Transverse colon (tissue), 4 donors: Measurements from ENCODE around the gene KHDC1. TPM values are rescaled to one million over a fixed set of nuclear protein-coding genes. Genes with fewer than 3 reads are reported as not detected.

Experiments used
- DNase-seq: peaks from one replicate; pipeline ENCODE4 v3.0.0-alpha.2; 2019
- H3K27ac ChIP-seq, 4 donors: fragments of 200-600 bp; sonication (generic); 2 replicates each; pipeline ENCODE4 v1.5.1; 2016 to 2018; ENCODE audit warnings: inconsistent platforms in 4 of 4
- H3K27me3 ChIP-seq: fragments of 200-600 bp; sonication (generic); 2 replicates; pipeline ENCODE4 v1.5.1; 2017; ENCODE audit warnings: inconsistent platforms
- H3K36me3 ChIP-seq, 4 donors: fragments of 200-600 bp; sonication (generic); 2 replicates each; pipeline ENCODE4 v1.5.1; 2017 to 2019; ENCODE audit warnings: inconsistent platforms in 4 of 4
- H3K4me1 ChIP-seq, 4 donors: fragments of 200-600 bp; sonication (generic); 2 replicates each; pipeline ENCODE4 v1.5.1; 2017 to 2020; ENCODE audit warnings: inconsistent platforms in 4 of 4
- H3K4me3 ChIP-seq, 4 donors: fragments of 200-600 bp; sonication (generic); 1 replicate in 1 of 4; 2 replicates in 3 of 4; pipeline versions ENCODE4 v1.5.1 to v1.6.1; 2017 to 2019; ENCODE audit warnings: inconsistent platforms in 4 of 4
- H3K9me3 ChIP-seq, 2 donors: fragments of 200-600 bp; sonication (generic); 2 replicates each; pipeline ENCODE4 v1.5.1; 2017 to 2019; ENCODE audit warnings: inconsistent platforms in 2 of 2
- EP300 ChIP-seq: sonication (generic); formaldehyde crosslinking; IDR thresholded peaks from one replicate; pipeline ENCODE4 v1.6.1; 2017; ENCODE audit warnings: antibody characterized with exemption, low read depth
- POLR2A ChIP-seq: fragments of 450-650 bp; IDR thresholded peaks from one replicate; pipeline ENCODE4 v1.6.1; 2016; ENCODE audit warnings: antibody characterized with exemption, mild to moderate bottlenecking, moderate library complexity
- POLR2AphosphoS5 ChIP-seq, 3 donors: sonication (generic); formaldehyde crosslinking; IDR thresholded peaks; one replicate each; pipeline ENCODE4 v1.6.1; 2016; ENCODE audit warnings: antibody characterized with exemption in 3 of 3
- WGBS, 2 donors: methylation state at CpG; one replicate each; pipeline ENCODE4 v1.1.5; 2018; ENCODE audit warnings: low coverage in 1 of 2; 5-methylcytosine and 5-hydroxymethylcytosine counted together
- in situ Hi-C, 4 donors: fragments of 200-750 bp; cut with MboI; loops; one replicate each; pipeline versions ENCODE4 v1.15.0 to v1.15.1; 2017; ENCODE audit warnings: low sequenced_read_pairs in 3 of 4, low pct_ligation_motif_present in 1 of 4, low pct_unique_long_range_greater_than_20kb in 1 of 4
- intact Hi-C: fragments of 100-400 bp; cut with DNase I; formaldehyde crosslinking; loops from one replicate; pipeline ENCODE4 v1.15.1; 2023; ENCODE audit warnings: low total_unique reads
- total RNA-seq, 4 donors: library from RNA; depleted of rRNA; stranded (reverse); fragments of >200 nt; gene quantifications; one replicate each; pipeline ENCODE4 v1.1.0, GENCODE V29; 2016
- TF ChIP-seq, protein P1 (sequence below), 5 experiments: fragments of 200-600 bp in 3 of 5; fragments of 450-650 bp in 2 of 5; sonication (generic) in 3 of 5; IDR thresholded peaks; 1 replicate in 2 of 5; 2 replicates in 3 of 5; pipeline ENCODE4 v1.5.1; 2016 to 2017; ENCODE audit warnings: antibody characterized with exemption in 5 of 5, inconsistent platforms in 3 of 5, mild to moderate bottlenecking in 2 of 5, moderate library complexity in 1 of 5

KHDC1 gene
- total RNA-seq, 4 donors from 2014 or later = 1.1 to 2.1 TPM; not detected in 2

DNA sequence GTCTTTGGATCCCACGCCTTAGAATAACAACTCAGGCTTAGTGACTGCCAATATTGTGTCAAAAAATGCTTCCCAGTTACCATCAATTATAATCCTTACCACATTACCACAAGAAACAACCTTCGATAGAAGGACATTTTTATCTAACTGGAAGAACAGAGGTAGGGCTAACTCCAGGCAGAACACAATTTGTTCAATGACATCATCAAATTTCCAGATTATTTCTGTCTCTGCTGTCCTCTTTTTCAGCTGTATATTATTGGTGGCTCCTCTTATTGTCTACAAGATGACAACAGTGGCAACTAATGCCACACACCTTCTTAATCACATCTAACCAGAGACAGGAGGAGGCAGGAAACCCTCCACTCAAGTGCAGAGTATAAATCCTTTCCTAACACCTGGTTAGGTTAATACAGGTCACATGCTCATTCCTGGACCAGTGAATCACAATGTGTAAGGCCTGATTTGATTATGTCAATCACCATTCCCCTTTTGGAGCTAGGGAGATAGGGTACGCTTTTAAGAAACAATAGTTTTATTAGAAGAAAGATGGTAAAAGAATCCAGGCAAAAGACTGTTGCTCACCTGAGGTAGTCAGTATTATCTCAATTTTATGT is 55.7 kb downstream of the KHDC1 start:
- H3K27ac ChIP-seq = no peak overlapping the region
- no peaks in the 10 kb centered on the region for H3K4me1 ChIP-seq
- no peak for TF ChIP-seq EP300
- TF ChIP-seq, protein P1, sequence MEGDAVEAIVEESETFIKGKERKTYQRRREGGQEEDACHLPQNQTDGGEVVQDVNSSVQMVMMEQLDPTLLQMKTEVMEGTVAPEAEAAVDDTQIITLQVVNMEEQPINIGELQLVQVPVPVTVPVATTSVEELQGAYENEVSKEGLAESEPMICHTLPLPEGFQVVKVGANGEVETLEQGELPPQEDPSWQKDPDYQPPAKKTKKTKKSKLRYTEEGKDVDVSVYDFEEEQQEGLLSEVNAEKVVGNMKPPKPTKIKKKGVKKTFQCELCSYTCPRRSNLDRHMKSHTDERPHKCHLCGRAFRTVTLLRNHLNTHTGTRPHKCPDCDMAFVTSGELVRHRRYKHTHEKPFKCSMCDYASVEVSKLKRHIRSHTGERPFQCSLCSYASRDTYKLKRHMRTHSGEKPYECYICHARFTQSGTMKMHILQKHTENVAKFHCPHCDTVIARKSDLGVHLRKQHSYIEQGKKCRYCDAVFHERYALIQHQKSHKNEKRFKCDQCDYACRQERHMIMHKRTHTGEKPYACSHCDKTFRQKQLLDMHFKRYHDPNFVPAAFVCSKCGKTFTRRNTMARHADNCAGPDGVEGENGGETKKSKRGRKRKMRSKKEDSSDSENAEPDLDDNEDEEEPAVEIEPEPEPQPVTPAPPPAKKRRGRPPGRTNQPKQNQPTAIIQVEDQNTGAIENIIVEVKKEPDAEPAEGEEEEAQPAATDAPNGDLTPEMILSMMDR (IDR thresholded peaks at IDR 0.05) = no peak
- TF ChIP-seq POLR2A = no peak
- no peak for TF ChIP-seq POLR2AphosphoS5 (IDR thresholded peaks at IDR 0.05)
- no peak for DNase-seq
- intact Hi-C loops = no loop called here
- WGBS, 2 donors = 55 to 74% methylated on average over 3 of the region's 3 CpGs
- H3K27me3 ChIP-seq = no peaks in the 10 kb centered on the region
- in situ Hi-C loops = no loop called here
- no peaks in the 10 kb centered on the region for H3K36me3 ChIP-seq
- no peaks in the 10 kb centered on the region for H3K9me3 ChIP-seq
- H3K4me3 ChIP-seq = no peak overlapping the region

DNA sequence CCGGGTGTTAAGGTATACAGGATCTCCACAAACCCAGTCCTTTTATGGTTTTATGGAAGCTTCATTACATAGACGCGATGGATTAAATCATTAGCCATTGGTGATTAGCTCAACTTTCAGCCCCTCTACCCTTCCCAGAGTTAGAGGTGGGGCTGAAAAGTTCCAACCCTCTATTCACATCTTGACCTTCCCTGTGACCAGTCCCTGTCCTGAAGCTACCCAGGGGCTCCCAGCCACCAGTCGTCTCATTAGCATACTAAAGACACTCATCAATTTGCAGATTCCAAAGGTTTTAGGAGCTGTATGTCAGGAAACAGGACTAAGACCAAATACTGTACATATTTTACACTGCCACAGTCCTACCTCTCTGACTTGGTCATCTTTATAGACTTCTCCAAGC is 58.7 kb downstream of the KHDC1 start:
- in situ Hi-C loops (no loop called here), intact Hi-C loops (no loop called here)
- 40 to 75% methylated on average over 1 to 4 of the region's 4 CpGs for WGBS, 2 donors
- Histone ChIP-seq H3K27ac (no peak overlapping the region), H3K36me3 (no peaks in the 10 kb centered on the region), H3K4me1 (no peaks in the 10 kb centered on the region), H3K4me3 (no peak overlapping the region), H3K9me3 (no peaks in the 10 kb centered on the region), H3K27me3 (no peaks in the 10 kb centered on the region)
- DNase-seq = no peak
- TF ChIP-seq EP300 (no peak), POLR2A (no peak), POLR2AphosphoS5 (IDR thresholded peaks at IDR 0.05) (no peak)
- TF ChIP-seq, protein P1 (IDR thresholded peaks at IDR 0.05) = no peak

DNA sequence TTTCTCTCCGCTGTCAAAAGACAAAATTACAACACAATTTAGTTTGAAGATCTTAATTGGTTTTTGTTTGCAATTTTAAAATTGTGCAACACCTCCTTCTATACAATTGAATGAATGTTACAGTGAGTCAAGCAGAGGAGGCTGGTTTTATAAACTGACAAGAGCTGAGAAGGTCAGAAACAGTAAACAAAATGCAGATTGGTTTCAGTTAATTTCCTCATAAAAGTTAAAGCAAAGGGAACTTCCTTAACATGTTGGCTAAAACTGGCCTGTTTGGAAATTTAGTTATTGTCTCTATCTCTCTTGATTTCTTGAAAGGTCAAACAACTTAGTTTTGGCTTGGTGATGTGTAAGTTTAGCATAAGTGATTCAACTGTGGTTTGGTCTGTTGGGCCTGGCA is 59.9 kb downstream of the KHDC1 start:
- intact Hi-C loops = no loop called here
- H3K36me3 ChIP-seq = no peaks in the 10 kb centered on the region
- no peaks in the 10 kb centered on the region for H3K9me3 ChIP-seq
- H3K4me3 ChIP-seq = no peak overlapping the region
- 78 to 90% methylated on average over 1 of the region's 1 CpG for WGBS, 2 donors
- no peak overlapping the region for H3K27ac ChIP-seq
- TF ChIP-seq POLR2A (no peak), EP300 (no peak), POLR2AphosphoS5 (IDR thresholded peaks at IDR 0.05) (no peak)
- TF ChIP-seq, protein P1 (IDR thresholded peaks at IDR 0.05) = no peak
- in situ Hi-C loops = no loop called here
- no peak for DNase-seq
- no peaks in the 10 kb centered on the region for H3K4me1 ChIP-seq
- no peaks in the 10 kb centered on the region for H3K27me3 ChIP-seq

DNA sequence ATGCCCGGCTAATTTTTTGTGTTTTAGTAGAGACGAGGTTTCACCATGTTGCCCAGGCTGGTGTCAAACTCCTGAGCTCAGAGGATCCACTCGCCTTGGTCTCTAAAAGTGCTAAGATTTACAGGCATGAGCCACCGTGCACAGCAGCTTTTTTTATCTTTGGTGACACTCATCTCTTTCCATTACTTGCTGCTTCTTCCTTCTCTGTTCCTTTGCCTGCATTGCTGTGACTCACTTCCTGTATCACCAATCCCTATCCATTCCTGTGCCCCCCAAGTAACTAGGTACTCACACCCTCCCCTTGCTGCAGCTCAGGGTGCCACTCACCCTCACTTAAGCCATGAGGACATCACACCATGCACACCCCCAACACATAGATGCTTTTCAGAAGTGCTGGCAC is 62.3 kb downstream of the KHDC1 start:
- intact Hi-C loops = no loop called here
- TF ChIP-seq POLR2A (no peak), POLR2AphosphoS5 (IDR thresholded peaks at IDR 0.05) (no peak), EP300 (no peak)
- TF ChIP-seq, protein P1 (IDR thresholded peaks at IDR 0.05) = no peak
- no peaks in the 10 kb centered on the region for H3K9me3 ChIP-seq
- H3K36me3 ChIP-seq = no peaks in the 10 kb centered on the region
- H3K27ac ChIP-seq = no peak overlapping the region
- in situ Hi-C loops = no loop called here
- no peaks in the 10 kb centered on the region for H3K27me3 ChIP-seq
- H3K4me3 ChIP-seq = no peak overlapping the region
- no peaks in the 10 kb centered on the region for H3K4me1 ChIP-seq
- WGBS, 2 donors = 38 to 69% methylated on average over 1 to 4 of the region's 4 CpGs
- DNase-seq = no peak
